Lower lobe of right lung (tissue), 2 donors: ENCODE data around the gene ITGA5. TPM values are rescaled to one million over a fixed set of nuclear protein-coding genes. Genes with fewer than 3 reads are reported as not detected.

Experiments used
- ATAC-seq, 2 donors: fragments of 200-7000 bp; cut with Tn5 transposase; one replicate each; pipeline ENCODE4 v1.9.1; 2020 to 2022; ENCODE audit warnings: mild to moderate bottlenecking in 2 of 2, moderate library complexity in 2 of 2
- DNase-seq: peaks from one replicate; pipeline ENCODE4 v3.0.0-alpha.2; 2020
- H3K27ac ChIP-seq: fragments of 200-600 bp; one replicate; pipeline ENCODE4 v1.8.0; 2022
- H3K27me3 ChIP-seq: fragments of 200-600 bp; one replicate; pipeline ENCODE4 v1.8.0; 2022; ENCODE audit warnings: low read depth
- H3K36me3 ChIP-seq: fragments of 200-600 bp; one replicate; pipeline ENCODE4 v1.8.0; 2022; ENCODE audit warnings: mild to moderate bottlenecking
- H3K4me1 ChIP-seq: fragments of 200-600 bp; one replicate; pipeline ENCODE4 v1.8.0; 2022
- H3K4me3 ChIP-seq: fragments of 200-600 bp; one replicate; pipeline ENCODE4 v1.8.0; 2022; ENCODE audit warnings: mild to moderate bottlenecking
- H3K9me3 ChIP-seq: fragments of 200-600 bp; one replicate; pipeline ENCODE4 v1.8.0; 2022
- CTCF ChIP-seq: fragments of 200-600 bp; IDR thresholded peaks from one replicate; pipeline ENCODE4 v1.8.0; 2022; ENCODE audit warnings: antibody characterized with exemption, mild to moderate bottlenecking
- intact Hi-C: fragments of 100-400 bp; cut with DNase I; formaldehyde crosslinking; loops from one replicate; pipeline ENCODE4 v1.11.0; 2022
- total RNA-seq: library from RNA; stranded (reverse); fragmentation: NEBNext Ultra II Directional; extraction: Animal tissue kit (Norgen Biotek cat#: 25700); gene quantifications from one replicate; pipeline ENCODE4 v1.2.1, GENCODE V29; 2021
- donor health status: DM: no; HTN: yes; CAD: no; lungs with severe emphysema.

The ITGA5 gene
- total RNA-seq, 1 donor from 2014 or later: 97.1 TPM

- peak overlapping the region; percentile 87 for H3K27ac ChIP-seq
- intact Hi-C loops: no loop called here
- TF ChIP-seq CTCF: no peak
Observed at GRCh38 chr12:54421175-54421878, 2.3 kb upstream of the ITGA5 start.

GRCh38 chr12:54420766-54421144 is 1.7 kb upstream of the ITGA5 start:
- DNase-seq (no peak), ATAC-seq (no peak)
- H3K36me3 ChIP-seq: no peaks in the 10 kb centered on the region
- H3K4me3 ChIP-seq: no peak overlapping the region
- H3K27ac ChIP-seq: peak overlapping the region; percentile 87
- no peaks in the 10 kb centered on the region for H3K27me3 ChIP-seq
- TF ChIP-seq CTCF: no peak
- H3K9me3 ChIP-seq: no peaks in the 10 kb centered on the region
- intact Hi-C loops: no loop called here
- peaks cover 38% of the 10 kb centered on the region for H3K4me1 ChIP-seq

More at GRCh38 chr12:54421175-54421878, 2.3 kb upstream of the ITGA5 start:
- ATAC-seq (no peak), DNase-seq (no peak)
- Histone ChIP-seq H3K4me1 (peaks cover 38% of the 10 kb centered on the region), H3K27me3 (no peaks in the 10 kb centered on the region), H3K9me3 (no peaks in the 10 kb centered on the region), H3K4me3 (no peak overlapping the region), H3K36me3 (no peaks in the 10 kb centered on the region)

- H3K4me1 ChIP-seq: peaks cover 54% of the 10 kb centered on the region
- ATAC-seq: peak; percentile 20 to 37
- no peaks in the 10 kb centered on the region for H3K9me3 ChIP-seq
- no peaks in the 10 kb centered on the region for H3K36me3 ChIP-seq
- H3K27me3 ChIP-seq: no peaks in the 10 kb centered on the region
- H3K27ac ChIP-seq: peak overlapping the region; percentile 87
- no peak for DNase-seq
- intact Hi-C loops: no loop called here
- H3K4me3 ChIP-seq: peak overlapping the region; percentile 80
- no peak for TF ChIP-seq CTCF
Observed at GRCh38 chr12:54418441-54419087, 502 bp downstream of the ITGA5 start.

GRCh38 chr12:54417712-54418440 is 1.2 kb downstream of the ITGA5 start:
- ATAC-seq (peak; percentile 2 to 27), DNase-seq (no peak)
- TF ChIP-seq CTCF: no peak
- intact Hi-C loops: no loop called here
- Histone ChIP-seq H3K36me3 (no peaks in the 10 kb centered on the region), H3K4me3 (peak overlapping the region; percentile 80), H3K27me3 (no peaks in the 10 kb centered on the region), H3K4me1 (peaks cover 60% of the 10 kb centered on the region), H3K9me3 (no peaks in the 10 kb centered on the region), H3K27ac (peak overlapping the region; percentile 87)

- ATAC-seq (no peak), DNase-seq (no peak)
- intact Hi-C loops: no loop called here
- H3K27ac ChIP-seq: peak overlapping the region; percentile 87
- H3K4me3 ChIP-seq: peak overlapping the region; percentile 80
- TF ChIP-seq CTCF: no peak
- H3K9me3 ChIP-seq: no peaks in the 10 kb centered on the region
- peaks cover 2% of the 10 kb centered on the region for H3K36me3 ChIP-seq
- H3K4me1 ChIP-seq: peaks cover 69% of the 10 kb centered on the region
- H3K27me3 ChIP-seq: no peaks in the 10 kb centered on the region
Observed at GRCh38 chr12:54416687-54417603, 2.1 kb downstream of the ITGA5 start.
